A549 (cell line): ENCODE measurements around the gene TBC1D10B. TPM values are rescaled to one million over a fixed set of nuclear protein-coding genes. Genes with fewer than 3 reads are reported as not detected.

ENCODE experiments used
- ATAC-seq, 2 experiments: fragments of 200-7000 bp in 1 of 2; fragments of >200 bp in 1 of 2; cut with Nextera tagmentation in 1 of 2; cut with Tn5 transposase in 1 of 2; 3 replicates each; pipeline versions ENCODE4 v1.8.0 to v1.9.1; 2018 to 2020; ENCODE audit warnings: mild to moderate bottlenecking in 1 of 2, moderate library complexity in 1 of 2
- CTCF ChIA-PET: fragments of 300-600 bp; sonication (Branson Sonifier 250); formaldehyde crosslinking; extraction: SDS; loops from one replicate; lab custom pipeline; 2021; ENCODE audit warnings: antibody characterized with exemption, inconsistent platforms; lab: Yijun Ruan, JAX
- POLR2A ChIA-PET: fragments of 350-600 bp; formaldehyde crosslinking; extraction: SDS; loops from one replicate; lab custom pipeline; 2021; ENCODE audit warnings: antibody characterized with exemption, inconsistent platforms; lab: Yijun Ruan, JAX
- DNase-seq, 2 experiments: peaks; one replicate each; pipeline versions ENCODE4 v3.0.0 to v3.0.0-alpha.2; 2011 to 2016; ENCODE audit warnings: low read depth in 1 of 2, low spot score in 1 of 2
- FAIRE-seq: peaks from 2 replicates; lab custom pipeline; 2011; peaks lifted over from hg19 to GRCh38; lab: Jason Lieb, UNC
- H3K27ac ChIP-seq, 2 experiments: fragments of >200 bp; sonication (Bioruptor Twin); formaldehyde crosslinking; 3 replicates each; pipeline ENCODE4 v1.5.1; 2016 to 2017
- H3K4me1 ChIP-seq: fragments of >200 bp; sonication (Bioruptor Twin); formaldehyde crosslinking; 3 replicates; pipeline ENCODE4 v1.6.1; 2016
- H3K4me2 ChIP-seq: fragments of >200 bp; sonication (Bioruptor Twin); formaldehyde crosslinking; 3 replicates; pipeline ENCODE4 v1.6.1; 2016
- H3K4me3 ChIP-seq: fragments of >200 bp; sonication (Bioruptor Twin); formaldehyde crosslinking; 3 replicates; pipeline ENCODE4 v1.5.1; 2016
- H3K9me3 ChIP-seq: fragments of >200 bp; sonication (Bioruptor Twin); formaldehyde crosslinking; 3 replicates; pipeline ENCODE4 v1.6.1; 2016
- EHF ChIP-seq: fragments of 250-450 bp; sonication (Bioruptor Pico); IDR thresholded peaks from 2 replicates; pipeline ENCODE4 v1.5.0; 2020; ENCODE audit warnings: mild to moderate bottlenecking
- HOXA7 ChIP-seq: fragments of 250-450 bp; sonication (Bioruptor Pico); IDR thresholded peaks from 2 replicates; pipeline ENCODE4 v1.5.0; 2020; ENCODE audit warnings: mild to moderate bottlenecking, moderate library complexity
- HOXB13 ChIP-seq: fragments of 250-450 bp; sonication (Bioruptor Pico); IDR thresholded peaks from 2 replicates; pipeline ENCODE4 v1.5.0; 2020; ENCODE audit warnings: low read depth, mild to moderate bottlenecking, moderate library complexity
- MYC ChIP-seq: IDR thresholded peaks from 2 replicates; pipeline ENCODE4 v1.6.1; 2012; ENCODE audit warnings: mild to moderate bottlenecking, inconsistent platforms, low read length, improper control_type of control experiment, borderline replicate concordance
- PHF8 ChIP-seq: fragments of 200-600 bp; sonication (generic); IDR thresholded peaks from 2 replicates; pipeline ENCODE4 v1.6.1; 2016; ENCODE audit warnings: low read depth, mild to moderate bottlenecking, antibody characterized with exemption, moderate library complexity, borderline replicate concordance
- RCOR1 ChIP-seq: fragments of 150-350 bp; IDR thresholded peaks from 2 replicates; pipeline ENCODE4 v1.6.1; 2014; ENCODE audit warnings: antibody characterized with exemption, low read length, low read depth
- REST ChIP-seq: fragments of 200-600 bp; sonication (generic); IDR thresholded peaks from 2 replicates; pipeline ENCODE4 v1.6.1; 2016; ENCODE audit warnings: antibody characterized with exemption, mild to moderate bottlenecking, moderate library complexity
- WGBS: methylation state at CpG from one replicate; pipeline ENCODE4 v1.1.6; 2017; ENCODE audit errors: missing lambda C conversion rate; 5-methylcytosine and 5-hydroxymethylcytosine counted together
- polyA plus RNA-seq, 4 experiments: library from polyadenylated mRNA; depleted of rRNA in 3 of 4; stranded (reverse); fragments of >200 nt; fragmentation: RNase III in 1 of 4; extraction: RNeasy Plus Mini Kit Qiagen cat#74134 plus additional on column Dnase treatment in 1 of 4; gene quantifications; 2 replicates in 3 of 4; 3 replicates in 1 of 4; pipeline ENCODE4 v1.2.3, GENCODE V29; 2011 to 2017
- TF ChIP-seq, protein P1 (sequence below): fragments of 150-350 bp; IDR thresholded peaks from 2 replicates; pipeline ENCODE4 v1.6.1; 2014; ENCODE audit warnings: low read depth, mild to moderate bottlenecking, low read length
- TF ChIP-seq, protein P2 (sequence below): fragments of 250-450 bp; sonication (Bioruptor Pico); IDR thresholded peaks from 2 replicates; pipeline ENCODE4 v1.5.0; 2021; ENCODE audit warnings: mild to moderate bottlenecking, moderate library complexity, borderline replicate concordance
- TF ChIP-seq, protein P3 (sequence below): fragments of >200 bp; sonication (Bioruptor Twin); formaldehyde crosslinking; IDR thresholded peaks from 3 replicates; pipeline ENCODE4 v1.5.1; 2016

TBC1D10B gene
- polyA plus RNA-seq, 2 of the 4 experiments (the other 2 are of a cell fraction): 10.9 to 23.2 TPM

- 0 out of 2 replicates have a peak, but pooled peaks have one; percentile 15 for TF ChIP-seq MYC
- TF ChIP-seq, protein P1, sequence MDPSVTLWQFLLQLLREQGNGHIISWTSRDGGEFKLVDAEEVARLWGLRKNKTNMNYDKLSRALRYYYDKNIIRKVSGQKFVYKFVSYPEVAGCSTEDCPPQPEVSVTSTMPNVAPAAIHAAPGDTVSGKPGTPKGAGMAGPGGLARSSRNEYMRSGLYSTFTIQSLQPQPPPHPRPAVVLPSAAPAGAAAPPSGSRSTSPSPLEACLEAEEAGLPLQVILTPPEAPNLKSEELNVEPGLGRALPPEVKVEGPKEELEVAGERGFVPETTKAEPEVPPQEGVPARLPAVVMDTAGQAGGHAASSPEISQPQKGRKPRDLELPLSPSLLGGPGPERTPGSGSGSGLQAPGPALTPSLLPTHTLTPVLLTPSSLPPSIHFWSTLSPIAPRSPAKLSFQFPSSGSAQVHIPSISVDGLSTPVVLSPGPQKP: no peak
- TF ChIP-seq, all 56 proteins: peak for 20
These were observed 14.9 kb downstream of the TBC1D10B start, which contains the start of gene CD2BP2 (continued) for GRCh38 chr16:30355144-30355953.

DNA sequence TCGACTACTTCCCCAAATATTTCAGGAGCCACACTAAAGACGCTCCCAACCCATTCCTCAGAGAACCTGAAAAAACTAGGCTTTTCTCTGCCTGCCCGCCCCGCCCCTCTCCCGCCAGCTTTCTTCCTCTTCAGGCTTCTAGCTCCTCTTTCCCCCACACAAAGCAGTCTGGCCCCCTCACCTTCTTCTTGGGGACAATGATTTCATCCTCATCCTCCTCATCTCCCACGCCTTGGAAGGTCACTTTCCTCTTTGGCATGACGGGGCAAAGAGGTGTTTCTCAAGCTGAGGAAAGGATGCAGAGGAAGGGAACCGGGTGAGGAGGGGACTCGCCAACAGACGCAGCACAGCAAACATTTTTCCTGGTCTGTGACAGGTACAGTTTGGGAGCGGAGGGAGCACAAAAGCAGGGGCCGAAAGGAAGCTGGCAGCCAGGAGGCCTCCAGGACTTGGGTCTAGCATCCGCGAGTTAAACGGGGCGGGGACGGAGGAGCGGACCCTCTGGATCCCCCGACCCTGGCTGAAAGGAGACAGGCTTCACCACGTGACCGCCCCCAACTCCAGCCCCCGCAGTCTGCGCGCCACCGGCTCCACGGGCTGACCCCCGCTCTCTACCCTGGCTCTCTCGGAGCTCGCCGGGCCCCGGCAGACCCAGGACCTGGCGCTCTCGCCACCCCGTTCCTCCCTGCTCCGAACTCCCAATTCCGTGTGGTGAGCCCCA lies 15.7 kb downstream of the TBC1D10B start:
- no peak for DNase-seq
- 2% methylated on average over 35 of the region's 36 CpGs for WGBS
- Histone ChIP-seq H3K4me1 (peaks cover 50% of the 10 kb centered on the region), H3K9me3 (no peaks in the 10 kb centered on the region), H3K4me3 (peak overlapping the region; percentile 70), H3K4me2 (peak overlapping the region; percentile 72), H3K27ac (peak overlapping the region; percentile 87 to 96)
- POLR2A ChIA-PET: interaction anchor here (1.3 to 2.2 kb wide), 2 partner anchors 16 to 63 kb away, joined by 3 to 17 read pairs; partner anchors contain the start of gene TBC1D10B
- ATAC-seq: peak; percentile 15 to 54
- CTCF ChIA-PET: interaction anchor here (0.8 to 1.2 kb wide), 4 partner anchors 12 to 54 kb away, joined by 3 to 4 read pairs (median 3); partner anchors contain the start of genes TBC1D10B and ZNF771
- TF ChIP-seq RCOR1 (no peak), EHF (CRISPR knock-in tag) (no peak), HOXB13 (CRISPR knock-in tag) (no peak), REST (no peak), HOXA7 (CRISPR knock-in tag) (no peak), PHF8 (peak; percentile 34; the same call in 1 of the 2 replicates)
- TF ChIP-seq, protein P2, sequence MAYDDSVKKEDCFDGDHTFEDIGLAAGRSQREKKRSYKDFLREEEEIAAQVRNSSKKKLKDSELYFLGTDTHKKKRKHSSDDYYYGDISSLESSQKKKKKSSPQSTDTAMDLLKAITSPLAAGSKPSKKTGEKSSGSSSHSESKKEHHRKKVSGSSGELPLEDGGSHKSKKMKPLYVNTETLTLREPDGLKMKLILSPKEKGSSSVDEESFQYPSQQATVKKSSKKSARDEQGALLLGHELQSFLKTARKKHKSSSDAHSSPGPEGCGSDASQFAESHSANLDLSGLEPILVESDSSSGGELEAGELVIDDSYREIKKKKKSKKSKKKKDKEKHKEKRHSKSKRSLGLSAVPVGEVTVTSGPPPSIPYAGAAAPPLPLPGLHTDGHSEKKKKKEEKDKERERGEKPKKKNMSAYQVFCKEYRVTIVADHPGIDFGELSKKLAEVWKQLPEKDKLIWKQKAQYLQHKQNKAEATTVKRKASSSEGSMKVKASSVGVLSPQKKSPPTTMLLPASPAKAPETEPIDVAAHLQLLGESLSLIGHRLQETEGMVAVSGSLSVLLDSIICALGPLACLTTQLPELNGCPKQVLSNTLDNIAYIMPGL (CRISPR knock-in tag): 0 out of 2 replicates have a peak, but pooled peaks have one; percentile 41
- TF ChIP-seq, protein P3, sequence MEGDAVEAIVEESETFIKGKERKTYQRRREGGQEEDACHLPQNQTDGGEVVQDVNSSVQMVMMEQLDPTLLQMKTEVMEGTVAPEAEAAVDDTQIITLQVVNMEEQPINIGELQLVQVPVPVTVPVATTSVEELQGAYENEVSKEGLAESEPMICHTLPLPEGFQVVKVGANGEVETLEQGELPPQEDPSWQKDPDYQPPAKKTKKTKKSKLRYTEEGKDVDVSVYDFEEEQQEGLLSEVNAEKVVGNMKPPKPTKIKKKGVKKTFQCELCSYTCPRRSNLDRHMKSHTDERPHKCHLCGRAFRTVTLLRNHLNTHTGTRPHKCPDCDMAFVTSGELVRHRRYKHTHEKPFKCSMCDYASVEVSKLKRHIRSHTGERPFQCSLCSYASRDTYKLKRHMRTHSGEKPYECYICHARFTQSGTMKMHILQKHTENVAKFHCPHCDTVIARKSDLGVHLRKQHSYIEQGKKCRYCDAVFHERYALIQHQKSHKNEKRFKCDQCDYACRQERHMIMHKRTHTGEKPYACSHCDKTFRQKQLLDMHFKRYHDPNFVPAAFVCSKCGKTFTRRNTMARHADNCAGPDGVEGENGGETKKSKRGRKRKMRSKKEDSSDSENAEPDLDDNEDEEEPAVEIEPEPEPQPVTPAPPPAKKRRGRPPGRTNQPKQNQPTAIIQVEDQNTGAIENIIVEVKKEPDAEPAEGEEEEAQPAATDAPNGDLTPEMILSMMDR: no peak
- no peak for FAIRE-seq
